ENCODE data around the gene CRACR2B. TPM values are rescaled to one million over a fixed set of nuclear protein-coding genes. Genes with fewer than 3 reads are reported as not detected.

CRACR2B gene
- total and polyA plus RNA-seq, 2 of the 13 experiments (the other 11 are each of a cell fraction or from before 2014, with no cell fraction given): 14.9 to 21.0 TPM

DNA sequence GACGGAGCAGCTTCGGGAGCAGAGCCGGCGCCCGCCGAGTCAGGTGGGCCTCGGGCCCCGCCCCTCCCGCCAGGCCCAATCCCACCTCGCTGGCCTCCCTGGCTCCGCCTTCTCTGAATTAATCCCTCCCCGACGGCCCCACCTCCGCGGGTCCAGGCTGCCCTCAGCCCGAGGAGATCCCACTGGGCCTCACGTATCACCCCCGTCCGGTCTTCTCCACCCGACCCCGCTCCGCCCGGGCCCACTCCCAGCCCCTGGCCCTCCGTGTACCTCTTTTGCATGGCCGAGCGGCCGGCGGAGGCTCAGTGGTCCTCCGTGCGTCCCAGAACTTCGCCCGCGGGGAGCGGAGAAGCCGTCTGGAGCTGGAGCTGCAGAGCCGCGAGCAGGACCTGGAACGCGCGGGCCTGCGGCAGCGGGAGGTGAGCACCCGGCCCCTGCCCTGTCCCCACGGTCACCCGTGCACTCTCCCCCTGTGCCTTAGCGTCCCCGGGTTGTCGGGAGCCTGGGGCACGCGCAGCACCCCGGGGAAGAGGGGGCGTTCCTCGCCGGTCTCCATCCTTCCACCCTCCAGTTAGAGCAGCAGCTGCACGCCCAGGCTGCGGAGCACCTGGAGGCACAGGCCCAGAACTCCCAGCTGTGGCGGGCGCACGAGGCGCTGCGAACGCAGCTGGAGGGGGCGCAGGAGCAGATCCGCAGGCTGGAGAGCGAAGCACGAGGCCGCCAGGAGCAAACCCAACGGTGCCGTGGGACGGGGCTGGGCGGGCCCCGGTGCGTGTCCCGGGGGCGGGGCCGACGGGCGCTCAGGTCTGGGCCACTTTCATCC, 2.8 kb downstream of the CRACR2B start (continued):
- TF ChIP-seq ZFP41 (CRISPR knock-in tag; IDR thresholded peaks at IDR 0.05; ENCODE audit: borderline replicate concordance): no peak
- no peak for TF ChIP-seq ZNF772 (CRISPR knock-in tag; IDR thresholded peaks at IDR 0.05)
- 0 out of 2 replicates have a peak, but pooled peaks have one; percentile 51 for TF ChIP-seq ZNF430 (CRISPR knock-in tag; IDR thresholded peaks at IDR 0.05)
- no peak for TF ChIP-seq NONO (IDR thresholded peaks at IDR 0.05)
- TF ChIP-seq NONO (CRISPR knock-in tag; conservative IDR thresholded peaks at IDR 0.05): no peak; the same call in 1 of the 2 replicates
- peak; percentile 61; the same call in 1 of the 2 replicates for TF ChIP-seq NFYB (CRISPR knock-in tag; IDR thresholded peaks at IDR 0.05)
- TF ChIP-seq TCF12 (IDR thresholded peaks at IDR 0.05): no peak
- TF ChIP-seq TCF12 (CRISPR knock-in tag; IDR thresholded peaks at IDR 0.05): no peak
- TF ChIP-seq, protein P1, sequence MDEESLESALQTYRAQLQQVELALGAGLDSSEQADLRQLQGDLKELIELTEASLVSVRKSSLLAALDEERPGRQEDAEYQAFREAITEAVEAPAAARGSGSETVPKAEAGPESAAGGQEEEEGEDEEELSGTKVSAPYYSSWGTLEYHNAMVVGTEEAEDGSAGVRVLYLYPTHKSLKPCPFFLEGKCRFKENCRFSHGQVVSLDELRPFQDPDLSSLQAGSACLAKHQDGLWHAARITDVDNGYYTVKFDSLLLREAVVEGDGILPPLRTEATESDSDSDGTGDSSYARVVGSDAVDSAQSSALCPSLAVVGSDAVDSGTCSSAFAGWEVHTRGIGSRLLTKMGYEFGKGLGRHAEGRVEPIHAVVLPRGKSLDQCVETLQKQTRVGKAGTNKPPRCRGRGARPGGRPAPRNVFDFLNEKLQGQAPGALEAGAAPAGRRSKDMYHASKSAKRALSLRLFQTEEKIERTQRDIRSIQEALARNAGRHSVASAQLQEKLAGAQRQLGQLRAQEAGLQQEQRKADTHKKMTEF (CRISPR knock-in tag; IDR thresholded peaks at IDR 0.05): peak; percentile 44; the same call in 1 of the 2 replicates
- TF ChIP-seq DNMT3B (CRISPR knock-in tag; conservative IDR thresholded peaks at IDR 0.05): no peak
- TF ChIP-seq ZNF737 (CRISPR knock-in tag; IDR thresholded peaks at IDR 0.05; ENCODE audit: borderline replicate concordance): no peak
- TF ChIP-seq, protein P2, sequence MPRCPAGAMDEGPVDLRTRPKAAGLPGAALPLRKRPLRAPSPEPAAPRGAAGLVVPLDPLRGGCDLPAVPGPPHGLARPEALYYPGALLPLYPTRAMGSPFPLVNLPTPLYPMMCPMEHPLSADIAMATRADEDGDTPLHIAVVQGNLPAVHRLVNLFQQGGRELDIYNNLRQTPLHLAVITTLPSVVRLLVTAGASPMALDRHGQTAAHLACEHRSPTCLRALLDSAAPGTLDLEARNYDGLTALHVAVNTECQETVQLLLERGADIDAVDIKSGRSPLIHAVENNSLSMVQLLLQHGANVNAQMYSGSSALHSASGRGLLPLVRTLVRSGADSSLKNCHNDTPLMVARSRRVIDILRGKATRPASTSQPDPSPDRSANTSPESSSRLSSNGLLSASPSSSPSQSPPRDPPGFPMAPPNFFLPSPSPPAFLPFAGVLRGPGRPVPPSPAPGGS (CRISPR knock-in tag; IDR thresholded peaks at IDR 0.05): peak; percentile 77; the same call in 1 of the 2 replicates
- TF ChIP-seq, protein P3, sequence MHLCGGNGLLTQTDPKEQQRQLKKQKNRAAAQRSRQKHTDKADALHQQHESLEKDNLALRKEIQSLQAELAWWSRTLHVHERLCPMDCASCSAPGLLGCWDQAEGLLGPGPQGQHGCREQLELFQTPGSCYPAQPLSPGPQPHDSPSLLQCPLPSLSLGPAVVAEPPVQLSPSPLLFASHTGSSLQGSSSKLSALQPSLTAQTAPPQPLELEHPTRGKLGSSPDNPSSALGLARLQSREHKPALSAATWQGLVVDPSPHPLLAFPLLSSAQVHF (CRISPR knock-in tag; IDR thresholded peaks at IDR 0.05): peak; percentile 69; the same call in 1 of the 2 replicates
- TF ChIP-seq SMARCE1 (IDR thresholded peaks at IDR 0.05; ENCODE audit: borderline replicate concordance): no peak
- no peak for TF ChIP-seq PCBP1 (IDR thresholded peaks at IDR 0.05; ENCODE audit: borderline replicate concordance, low read depth, low read length)
- TF ChIP-seq RFXAP (CRISPR knock-in tag; IDR thresholded peaks at IDR 0.05; ENCODE audit: borderline replicate concordance): peak; percentile 42; the same call in 1 of the 2 replicates
- no peak for TF ChIP-seq LCORL (IDR thresholded peaks at IDR 0.05)
- no peak for TF ChIP-seq LCORL (CRISPR knock-in tag; IDR thresholded peaks at IDR 0.05)

Data from HepG2 (cell line).